SK-N-SH treated with all-trans-retinoic acid at 6 μM for 48 hours (cell line): ENCODE measurements around the gene MINAR1.

Experiments used
- CREB5 ChIP-seq: fragments of 250-450 bp; sonication (Bioruptor Pico); IDR thresholded peaks from 2 replicates; pipeline ENCODE4 v1.5.1; 2020; ENCODE audit warnings: low read depth, mild to moderate bottlenecking, moderate library complexity
- CSRNP3 ChIP-seq: fragments of 250-450 bp; sonication (Bioruptor Pico); IDR thresholded peaks from 2 replicates; pipeline ENCODE4 v1.5.1; 2021; ENCODE audit warnings: mild to moderate bottlenecking, moderate library complexity
- PATZ1 ChIP-seq: fragments of 250-450 bp; sonication (Bioruptor Pico); IDR thresholded peaks from 2 replicates; pipeline ENCODE4 v1.8.0; 2020; ENCODE audit warnings: mild to moderate bottlenecking, moderate library complexity, borderline replicate concordance
- RARB ChIP-seq: fragments of 250-450 bp; sonication (Bioruptor Pico); IDR thresholded peaks from 2 replicates; pipeline ENCODE4 v1.8.0; 2021; ENCODE audit warnings: mild to moderate bottlenecking, moderate library complexity
- ZC3H10 ChIP-seq: fragments of 250-450 bp; sonication (Bioruptor Pico); IDR thresholded peaks from 2 replicates; pipeline ENCODE4 v1.5.1; 2021; ENCODE audit warnings: mild to moderate bottlenecking, moderate library complexity

- no peak for TF ChIP-seq CREB5
- no peak for TF ChIP-seq PATZ1 (CRISPR knock-in tag)
- no peak for TF ChIP-seq ZC3H10 (CRISPR knock-in tag)
- TF ChIP-seq CSRNP3 (CRISPR knock-in tag) = no peak
- no peak for TF ChIP-seq RARB (CRISPR knock-in tag)
These were observed 474 bp downstream of the MINAR1 start for GRCh38 chr15:79432345-79433275.
